Endothelial cell of umbilical vein (primary cell): ENCODE results near the gene DPH7. TPM values are rescaled to one million over a fixed set of nuclear protein-coding genes. Genes with fewer than 3 reads are reported as not detected.

ENCODE experiments used
- BruUV-seq: library from RNA; stranded (reverse); fragments of 400-500 nt; replicated peaks from 2 replicates; lab custom pipeline; 2021; lab: Mats Ljungman, UMichigan
- CTCF ChIA-PET: fragments of 300-600, 350-600 bp; sonication (Branson Sonifier 250); formaldehyde crosslinking; loops from one replicate; lab custom pipeline; 2021; ENCODE audit warnings: antibody characterized with exemption, inconsistent platforms; lab: Charles Lee
- POLR2A ChIA-PET: fragments of 300-600, 350-600 bp; sonication (Branson Sonifier 250); formaldehyde crosslinking; loops from one replicate; lab custom pipeline; 2021; ENCODE audit warnings: antibody characterized with exemption, inconsistent platforms; lab: Charles Lee
- DNase-seq: peaks from one replicate; pipeline ENCODE4 v3.0.0-alpha.2; 2011; ENCODE audit warnings: low read depth, low spot score
- FAIRE-seq: peaks from 2 replicates; lab custom pipeline; 2011; peaks lifted over from hg19 to GRCh38; lab: Jason Lieb, UNC
- H2AFZ ChIP-seq: 2 replicates; pipeline ENCODE4 v1.6.0; 2012; ENCODE audit warnings: low read depth, low read length, control low read depth, inconsistent platforms
- H3K27ac ChIP-seq: 2 replicates; pipeline ENCODE4 v1.5.1; 2011; ENCODE audit warnings: low read depth, mild to moderate bottlenecking, control low read depth, low read length, moderate library complexity; ENCODE audit not compliant: insufficient read depth
- H3K27me3 ChIP-seq, 2 experiments: 2 replicates each; pipeline versions ENCODE4 v1.6.0 to v1.6.1; 2011; ENCODE audit warnings: low read length in 2 of 2, mixed read lengths in 1 of 2; ENCODE audit not compliant: control insufficient read depth in 2 of 2, insufficient read depth in 2 of 2
- H3K36me3 ChIP-seq, 2 experiments: 2 replicates in 1 of 2; 3 replicates in 1 of 2; pipeline ENCODE4 v1.5.1; 2011; ENCODE audit warnings: low read length in 2 of 2, mild to moderate bottlenecking in 1 of 2, moderate library complexity in 1 of 2; ENCODE audit not compliant: control insufficient read depth in 2 of 2, insufficient read depth in 2 of 2; ENCODE audit errors: extremely low read depth in 1 of 2
- H3K4me1 ChIP-seq: 3 replicates; pipeline ENCODE4 v1.5.1; 2011; ENCODE audit warnings: mild to moderate bottlenecking, low read length; ENCODE audit not compliant: control insufficient read depth, insufficient read depth; ENCODE audit errors: extremely low read depth
- H3K4me2 ChIP-seq: 2 replicates; pipeline ENCODE4 v1.6.1; 2011; ENCODE audit warnings: low read length, control low read depth, mixed read lengths; ENCODE audit not compliant: insufficient read depth
- H3K4me3 ChIP-seq, 3 experiments: fragments of 200-600 bp in 1 of 3; sonication (generic), shearing (Covaris generic) in 1 of 3; replicated peaks in 1 of 3; 2 replicates each; pipeline ENCODE4 v1.5.1; 2011 to 2016; ENCODE audit warnings: control low read depth in 3 of 3, low read length in 3 of 3, mild to moderate bottlenecking in 2 of 3, inconsistent platforms in 1 of 3, low read depth in 1 of 3, moderate library complexity in 1 of 3; ENCODE audit not compliant: insufficient read depth in 1 of 3
- H3K79me2 ChIP-seq: 2 replicates; pipeline ENCODE4 v1.6.0; 2012; ENCODE audit warnings: low read length, inconsistent platforms; ENCODE audit not compliant: control insufficient read depth, insufficient read depth
- H3K9ac ChIP-seq: replicated peaks from 2 replicates; pipeline ENCODE3; 2011; ENCODE audit warnings: low read length, control low read depth; ENCODE audit not compliant: insufficient read depth; ENCODE audit errors: extremely low read depth
- H3K9me1 ChIP-seq: replicated peaks from 3 replicates; pipeline ENCODE4 v1.6.0; 2011; ENCODE audit warnings: mild to moderate bottlenecking, low read length; ENCODE audit not compliant: control insufficient read depth, insufficient read depth; ENCODE audit errors: extremely low read depth
- H3K9me3 ChIP-seq: replicated peaks from 2 replicates; pipeline ENCODE4 v1.5.1; 2012; ENCODE audit warnings: low read length, inconsistent platforms; ENCODE audit not compliant: control insufficient read depth, insufficient read depth
- H4K20me1 ChIP-seq: replicated peaks from 2 replicates; pipeline ENCODE3; 2011; ENCODE audit warnings: mild to moderate bottlenecking, low read length; ENCODE audit not compliant: control insufficient read depth, insufficient read depth; ENCODE audit errors: extremely low read depth
- EZH2 ChIP-seq: IDR thresholded peaks from 2 replicates; pipeline ENCODE4 v1.6.1; 2012; ENCODE audit warnings: borderline replicate concordance, low read depth, mild to moderate bottlenecking, moderate library complexity, low read length, inconsistent platforms; ENCODE audit not compliant: severe bottlenecking
- FOS ChIP-seq: IDR thresholded peaks from 2 replicates; pipeline ENCODE4 v1.6.1; 2011; ENCODE audit warnings: mild to moderate bottlenecking, low read length, moderate library complexity, borderline replicate concordance; ENCODE audit not compliant: insufficient read depth
- GATA2 ChIP-seq: IDR thresholded peaks from 2 replicates; pipeline ENCODE4 v1.7.0; 2011; ENCODE audit warnings: low read depth, mild to moderate bottlenecking, moderate library complexity, mixed read lengths, low read length; ENCODE audit not compliant: insufficient read length, insufficient read depth
- JUN ChIP-seq: IDR thresholded peaks from 2 replicates; pipeline ENCODE4 v1.6.1; 2011; ENCODE audit warnings: borderline replicate concordance, low read depth; ENCODE audit not compliant: insufficient read length, insufficient read depth
- MAX ChIP-seq: IDR thresholded peaks from 2 replicates; pipeline ENCODE4 v1.6.1; 2011; ENCODE audit not compliant: insufficient read depth, insufficient read length
- MYC ChIP-seq: IDR thresholded peaks from one replicate; pipeline ENCODE4 v1.6.1; 2011; ENCODE audit warnings: mild to moderate bottlenecking, low read depth, low read length
- POLR2A ChIP-seq: IDR thresholded peaks from 2 replicates; pipeline ENCODE4 v1.6.1; 2012; ENCODE audit warnings: low read depth, mild to moderate bottlenecking, control low read depth, low read length
- POLR2AphosphoS5 ChIP-seq: IDR thresholded peaks from 2 replicates; pipeline ENCODE4 v1.6.1; 2012; ENCODE audit warnings: low read depth, mild to moderate bottlenecking, control low read depth, low read length, moderate library complexity; ENCODE audit not compliant: insufficient read depth
- dilution Hi-C: fragments of 300-500 bp; cut with MboI; formaldehyde crosslinking; loops from one replicate; pipeline ENCODE4 v1.15.0; 2019; ENCODE audit warnings: low sequenced_read_pairs; ENCODE audit not compliant: extremely low pct_ligation_motif_present
- intact Hi-C: fragments of 100-400 bp; cut with micrococcal nuclease; formaldehyde crosslinking; loops from one replicate; pipeline ENCODE4 v1.10.0; 2022
- polyA plus RNA-seq, 4 experiments: library from polyadenylated mRNA; depleted of rRNA in 3 of 4; stranded (reverse) in 3 of 4; unstranded in 1 of 4; fragments of >200 nt; gene quantifications; 2 replicates each; pipeline versions ENCODE4 v1.2.1 to v1.2.3, GENCODE V29; 2011 to 2012; ENCODE audit warnings: missing spikeins in 1 of 4
- total RNA-seq: library from RNA; stranded (reverse); gene quantifications from 2 replicates; pipeline ENCODE4 v1.2.3, GENCODE V29; 2021
- TF ChIP-seq, protein P1 (sequence below), 2 donors: IDR thresholded peaks; 1 replicate in 1 of 2; 2 replicates in 1 of 2; pipeline ENCODE4 v1.5.1; 2011; ENCODE audit warnings: low read length in 2 of 2, mild to moderate bottlenecking in 2 of 2, moderate library complexity in 2 of 2, control low read depth in 1 of 2, inconsistent platforms in 1 of 2, low read depth in 1 of 2; ENCODE audit not compliant: insufficient read depth in 1 of 2; ENCODE audit errors: extremely low read depth in 1 of 2

Gene DPH7
- total and polyA plus RNA-seq, 2 donors (not counting 3 experiments of a cell fraction or from before 2014, with no cell fraction given): 41.8 to 43.2 TPM

DNA sequence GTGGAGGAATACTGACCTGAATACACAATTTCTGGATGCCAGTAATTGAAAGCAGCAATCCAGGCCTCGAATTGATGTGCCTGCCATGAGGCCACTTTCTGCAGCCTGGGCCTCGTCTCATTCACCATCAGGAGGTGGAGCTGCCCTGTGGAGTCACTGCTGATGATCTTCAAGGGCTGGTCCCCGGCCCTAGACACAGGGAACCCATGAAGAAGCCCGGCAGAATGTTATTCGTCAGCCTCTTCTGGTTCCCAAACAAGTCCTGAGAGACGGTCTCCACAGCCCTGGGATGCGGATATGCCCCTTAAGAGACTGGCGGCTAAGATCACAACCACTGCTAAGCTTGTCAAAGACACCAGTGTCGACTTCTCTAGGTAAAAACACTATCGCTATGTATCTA, 4.5 kb downstream of the DPH7 start:
- Histone ChIP-seq H3K9ac (no peak overlapping the region), H3K27me3 (no peaks in the 10 kb centered on the region), H3K4me3 (no peak overlapping the region), H3K9me3 (no peaks in the 10 kb centered on the region), H3K9me1 (no peaks in the 10 kb centered on the region), H3K79me2 (peaks cover 43% of the 10 kb centered on the region), H3K27ac (no peak overlapping the region), H3K4me1 (peaks cover 12% of the 10 kb centered on the region), H3K36me3 (peaks cover 9 to 28% of the 10 kb centered on the region in 2 experiments), H3K4me2 (no peak overlapping the region), H2AFZ (no peak overlapping the region), H4K20me1 (no peaks in the 10 kb centered on the region)
- intact Hi-C loops (no loop called here), dilution Hi-C loops (no loop called here)
- ChIA-PET CTCF (interaction anchor here (0.6 kb wide), 1 partner anchor 111 kb away, joined by 4 read pairs; no protein-coding TSS in a partner anchor), POLR2A (no interaction called here)
- DNase-seq (no peak), FAIRE-seq (no peak)
- no TSS peak for BruUV-seq
- TF ChIP-seq EZH2: no peak
- no peak for TF ChIP-seq POLR2A
- TF ChIP-seq GATA2: no peak
- no peak for TF ChIP-seq POLR2AphosphoS5
- TF ChIP-seq MAX: no peak
- TF ChIP-seq JUN: no peak
- TF ChIP-seq MYC: no peak
- TF ChIP-seq FOS: no peak
- TF ChIP-seq, protein P1, sequence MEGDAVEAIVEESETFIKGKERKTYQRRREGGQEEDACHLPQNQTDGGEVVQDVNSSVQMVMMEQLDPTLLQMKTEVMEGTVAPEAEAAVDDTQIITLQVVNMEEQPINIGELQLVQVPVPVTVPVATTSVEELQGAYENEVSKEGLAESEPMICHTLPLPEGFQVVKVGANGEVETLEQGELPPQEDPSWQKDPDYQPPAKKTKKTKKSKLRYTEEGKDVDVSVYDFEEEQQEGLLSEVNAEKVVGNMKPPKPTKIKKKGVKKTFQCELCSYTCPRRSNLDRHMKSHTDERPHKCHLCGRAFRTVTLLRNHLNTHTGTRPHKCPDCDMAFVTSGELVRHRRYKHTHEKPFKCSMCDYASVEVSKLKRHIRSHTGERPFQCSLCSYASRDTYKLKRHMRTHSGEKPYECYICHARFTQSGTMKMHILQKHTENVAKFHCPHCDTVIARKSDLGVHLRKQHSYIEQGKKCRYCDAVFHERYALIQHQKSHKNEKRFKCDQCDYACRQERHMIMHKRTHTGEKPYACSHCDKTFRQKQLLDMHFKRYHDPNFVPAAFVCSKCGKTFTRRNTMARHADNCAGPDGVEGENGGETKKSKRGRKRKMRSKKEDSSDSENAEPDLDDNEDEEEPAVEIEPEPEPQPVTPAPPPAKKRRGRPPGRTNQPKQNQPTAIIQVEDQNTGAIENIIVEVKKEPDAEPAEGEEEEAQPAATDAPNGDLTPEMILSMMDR (IDR thresholded peaks at IDR 0.05; ENCODE audit: extremely low read depth in 1 of 2, insufficient read depth in 1 of 2, low read depth in 1 of 2, low read length in 2 of 2): no peak
